CD4-positive, alpha-beta T cell treated with Interleukin-12 subunit alpha and Interleukin-12 subunit beta, for 1 hour (primary cell): ENCODE results near the gene EPB41L1.

Experiments
- DNase-seq: peaks from one replicate; pipeline ENCODE4 v3.0.0-alpha.2; 2020

The EPB41L1 gene

DNA sequence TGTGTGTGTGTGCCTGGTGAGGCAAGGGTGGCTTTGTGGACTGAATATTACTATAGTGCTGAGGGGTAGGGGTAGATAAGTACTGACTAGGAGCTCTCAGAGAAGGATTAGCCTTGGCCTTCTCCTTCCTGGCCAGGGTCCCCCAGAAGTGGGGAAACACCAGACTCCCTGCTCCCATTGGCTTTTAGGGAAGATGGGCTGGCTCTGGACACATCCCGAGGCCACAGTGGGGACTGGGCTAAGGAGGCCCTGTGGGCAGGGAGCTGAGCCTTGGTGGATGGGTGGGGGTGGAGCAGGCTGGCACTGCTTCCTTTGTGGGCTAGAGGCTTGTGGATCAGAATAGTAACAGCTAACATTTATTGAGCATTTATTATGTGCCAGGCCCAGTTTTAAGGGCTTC, 3.1 kb downstream of the EPB41L1 start:
- no peak for DNase-seq

DNA sequence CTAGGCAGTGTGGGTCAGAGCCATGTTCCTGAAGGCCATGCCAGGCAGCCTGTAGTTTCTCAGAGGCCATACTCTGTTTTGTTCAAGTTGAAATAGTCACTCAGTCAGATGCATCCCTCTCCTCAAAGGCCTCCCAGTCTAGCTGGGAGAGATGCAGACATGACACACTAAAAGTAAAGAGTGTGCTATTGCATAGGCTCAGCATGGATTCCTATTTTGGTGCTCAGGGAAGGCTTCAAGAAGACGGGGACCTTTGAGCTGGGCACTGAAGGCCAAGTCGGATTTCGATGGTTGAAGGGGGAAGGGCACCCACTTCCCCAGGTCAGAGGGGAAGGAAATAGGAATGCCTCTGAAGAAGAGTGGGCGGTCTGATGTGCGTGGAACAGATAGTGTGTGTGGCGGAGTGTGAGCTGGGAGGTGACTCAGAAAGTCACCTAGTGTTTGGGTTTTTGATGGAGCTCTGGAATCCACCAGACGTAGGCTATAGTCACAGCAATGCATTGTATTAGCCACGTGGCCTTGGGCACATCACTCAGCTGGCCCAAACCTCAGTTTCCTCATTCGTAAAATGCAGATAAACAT, 3.7 kb downstream of the EPB41L1 start:
- no peak for DNase-seq

DNA sequence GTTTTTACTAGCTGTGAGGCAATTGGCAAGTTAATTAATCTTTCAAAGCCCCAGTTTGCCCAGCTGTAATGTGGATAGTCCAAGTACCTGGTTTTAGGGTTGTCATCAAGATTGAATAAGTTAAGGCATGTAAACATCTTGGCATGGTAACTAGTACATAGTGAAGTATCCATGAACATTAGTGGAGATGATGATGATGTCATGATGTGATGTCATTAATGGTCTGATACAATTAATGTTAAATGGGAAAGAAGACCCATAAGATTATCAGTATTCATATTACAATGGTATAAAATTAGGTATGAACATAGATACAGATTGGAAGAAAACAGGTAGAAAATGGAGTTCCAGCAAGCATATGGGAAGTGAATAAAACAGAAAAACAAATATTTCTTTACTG, 5.3 kb downstream of the EPB41L1 start:
- DNase-seq, result no peak

DNA sequence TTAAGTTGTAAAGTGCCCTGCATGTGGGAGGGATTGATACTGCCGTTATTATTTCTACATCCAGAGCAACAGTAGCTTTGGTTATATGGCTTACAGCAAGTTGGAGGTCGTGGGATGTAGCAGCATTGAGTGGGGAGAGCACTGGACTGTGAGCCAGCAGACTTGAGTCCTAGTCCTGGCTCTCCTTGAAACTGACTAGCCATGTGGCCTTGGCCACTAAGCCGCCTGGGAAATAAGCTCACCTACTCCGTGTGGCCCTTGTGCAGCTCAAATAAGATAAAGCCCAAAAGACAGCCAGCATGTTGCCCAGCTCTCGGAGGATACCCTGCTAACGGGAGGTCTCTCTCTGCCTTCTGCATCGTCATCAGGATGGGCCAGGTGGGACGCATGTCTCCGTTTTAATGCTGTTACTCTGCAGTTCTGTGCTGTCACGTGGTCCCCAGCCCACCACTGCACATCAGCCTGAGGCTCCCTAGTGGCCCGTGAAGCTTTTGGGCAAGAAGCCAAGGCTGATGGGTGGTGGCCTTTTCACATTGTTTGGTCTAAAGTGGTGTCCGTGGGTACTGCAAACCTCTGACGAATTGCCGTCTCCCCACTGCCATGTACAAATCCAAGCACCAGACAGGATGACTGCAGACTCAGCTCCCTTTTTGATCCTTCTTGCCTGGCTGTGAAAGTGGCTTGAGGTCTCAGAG, 7.9 kb downstream of the EPB41L1 start:
- DNase-seq, result no peak

DNA sequence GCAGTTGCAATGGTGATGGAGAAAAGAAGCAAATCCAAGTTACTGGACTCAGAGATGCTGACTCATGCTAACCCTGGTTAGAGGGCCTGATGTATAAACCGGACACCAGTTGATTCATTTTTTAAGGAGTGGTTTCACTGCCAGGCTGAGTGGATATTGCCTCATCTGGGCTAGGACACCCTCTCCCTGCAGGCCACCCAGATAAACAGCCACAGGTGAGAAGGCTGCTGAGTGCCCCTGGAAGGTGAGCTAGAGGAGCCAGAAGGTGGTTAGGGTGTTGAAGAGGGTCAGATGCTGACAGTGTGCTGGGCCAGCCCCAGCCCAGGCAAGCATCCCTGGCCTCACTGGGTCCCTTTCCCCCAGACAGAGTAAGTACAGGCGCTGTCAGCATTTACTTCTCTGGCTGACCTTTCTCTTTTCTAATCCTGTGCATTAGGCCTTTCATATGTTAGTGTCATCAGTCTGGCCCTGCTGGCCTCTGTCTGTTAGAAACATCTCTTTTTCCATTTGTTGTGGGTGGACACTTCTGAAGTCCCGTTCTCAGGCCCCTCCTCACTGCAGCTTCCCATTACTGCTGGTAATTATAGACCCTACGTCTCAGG, 13.5 kb downstream of the EPB41L1 start:
- DNase-seq, result no peak

DNA sequence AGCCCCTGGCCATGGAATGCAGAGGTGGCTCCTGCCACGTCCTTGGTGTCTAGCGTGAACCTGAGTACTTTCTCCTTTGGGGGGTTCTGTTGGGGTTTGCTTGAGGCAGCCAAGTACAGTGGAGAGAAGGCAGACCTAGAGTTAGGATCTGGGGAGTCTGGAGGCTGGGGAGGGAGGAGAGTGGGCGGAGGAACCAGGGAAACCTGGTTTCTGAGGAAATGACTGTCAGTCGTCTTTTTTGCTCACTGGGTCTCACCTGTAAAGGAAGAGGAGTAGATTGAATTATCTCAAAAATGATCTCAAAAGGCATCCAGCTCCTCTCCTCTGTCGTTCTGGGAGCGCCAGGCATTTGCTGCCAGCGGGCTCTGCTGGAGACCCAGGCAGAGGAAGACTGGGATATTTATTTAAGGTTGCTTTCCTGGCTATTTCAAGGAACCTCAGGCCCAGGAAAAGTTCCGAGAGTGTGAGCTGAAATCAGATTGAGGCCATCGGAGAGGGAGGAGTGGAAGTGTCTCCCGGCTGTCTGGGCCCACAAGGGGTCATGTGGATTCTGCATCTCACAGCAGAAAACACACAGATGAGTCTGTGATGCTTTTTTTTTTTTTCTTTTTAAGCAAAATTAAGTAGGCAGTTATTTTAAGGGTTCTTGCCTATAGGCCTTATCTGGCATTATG, 16.1 kb downstream of the EPB41L1 start:
- DNase-seq, result no peak

DNA sequence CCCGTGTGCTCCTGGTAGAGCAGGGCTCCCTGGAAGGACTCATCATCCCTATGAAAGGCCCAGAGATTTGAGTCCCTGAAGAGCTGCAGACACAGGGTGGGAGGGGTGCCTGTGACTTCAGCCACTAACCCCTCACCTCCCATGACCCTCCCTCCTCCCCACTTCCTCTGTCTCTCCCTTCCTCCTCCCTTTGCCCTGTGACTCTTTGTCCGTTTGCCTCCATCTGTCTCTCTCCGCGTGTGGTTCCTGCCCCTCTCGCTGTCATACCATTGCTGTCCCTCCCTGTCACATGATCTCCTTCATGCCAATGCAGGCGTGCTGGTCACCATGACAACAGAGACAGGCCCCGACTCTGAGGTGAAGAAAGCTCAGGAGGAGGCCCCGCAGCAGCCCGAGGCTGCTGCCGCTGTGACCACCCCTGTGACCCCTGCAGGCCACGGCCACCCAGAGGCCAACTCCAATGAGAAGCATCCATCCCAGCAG, 19.0 kb downstream of the EPB41L1 start:
- no peak for DNase-seq

DNA sequence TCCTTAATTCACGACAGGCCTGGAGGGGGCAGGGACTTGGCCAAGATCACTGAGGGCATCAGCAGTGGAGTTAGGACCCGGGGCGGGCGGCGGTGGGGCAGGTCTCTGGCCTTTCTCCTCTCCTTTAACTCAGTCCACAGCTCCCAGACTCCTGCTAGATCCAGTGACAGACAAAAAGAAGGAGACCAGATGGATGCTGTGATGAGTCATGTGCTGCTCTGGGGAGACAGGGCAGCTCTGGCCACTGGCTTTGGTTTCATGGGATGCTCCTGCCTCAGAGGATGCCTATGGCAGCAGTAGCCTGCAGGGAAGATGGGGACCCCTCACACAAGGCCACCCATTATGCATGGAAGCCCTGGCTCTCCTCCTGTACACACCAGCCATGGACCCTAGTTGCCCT, 20.5 kb downstream of the EPB41L1 start:
- DNase-seq, result no peak

DNA sequence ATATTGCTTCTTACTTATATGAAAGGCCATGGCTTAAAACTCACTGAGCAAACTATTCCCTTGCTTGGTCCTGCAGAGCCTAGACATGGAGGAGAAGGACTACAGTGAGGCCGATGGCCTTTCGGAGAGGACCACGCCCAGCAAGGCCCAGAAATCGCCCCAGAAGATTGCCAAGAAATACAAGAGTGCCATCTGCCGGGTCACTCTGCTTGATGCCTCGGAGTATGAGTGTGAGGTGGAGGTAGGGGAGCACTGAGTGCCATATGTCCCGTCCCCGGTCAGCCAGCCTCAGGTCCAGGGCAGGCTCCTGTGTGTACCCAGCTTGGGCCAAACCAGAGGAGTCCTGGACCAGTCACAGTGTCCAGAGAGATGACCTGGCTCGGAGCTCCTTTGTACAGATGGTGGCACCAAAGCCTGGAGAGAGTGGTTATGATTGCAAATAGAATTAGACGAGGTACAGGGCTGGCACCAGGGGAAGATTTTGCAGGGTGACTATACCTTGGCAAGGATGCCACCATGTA, 21.0 kb downstream of the EPB41L1 start:
- DNase-seq, result no peak

DNA sequence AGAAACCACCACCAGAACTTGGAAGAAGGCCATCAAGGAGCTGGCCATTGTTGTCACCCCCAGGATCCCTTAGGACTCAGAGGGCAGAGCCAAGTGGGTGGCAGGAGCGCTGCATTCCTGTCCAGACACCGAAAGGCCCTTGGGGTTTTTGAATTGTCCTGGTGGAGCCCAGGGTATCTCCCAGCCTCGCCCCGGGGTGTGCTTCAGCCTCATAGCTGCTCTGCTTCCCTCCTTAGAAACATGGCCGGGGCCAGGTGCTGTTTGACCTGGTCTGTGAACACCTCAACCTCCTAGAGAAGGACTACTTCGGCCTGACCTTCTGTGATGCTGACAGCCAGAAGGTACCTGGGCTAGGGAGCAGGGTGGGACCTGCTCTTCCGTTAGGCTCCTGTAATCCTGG, 23.2 kb downstream of the EPB41L1 start:
- DNase-seq, result no peak

DNA sequence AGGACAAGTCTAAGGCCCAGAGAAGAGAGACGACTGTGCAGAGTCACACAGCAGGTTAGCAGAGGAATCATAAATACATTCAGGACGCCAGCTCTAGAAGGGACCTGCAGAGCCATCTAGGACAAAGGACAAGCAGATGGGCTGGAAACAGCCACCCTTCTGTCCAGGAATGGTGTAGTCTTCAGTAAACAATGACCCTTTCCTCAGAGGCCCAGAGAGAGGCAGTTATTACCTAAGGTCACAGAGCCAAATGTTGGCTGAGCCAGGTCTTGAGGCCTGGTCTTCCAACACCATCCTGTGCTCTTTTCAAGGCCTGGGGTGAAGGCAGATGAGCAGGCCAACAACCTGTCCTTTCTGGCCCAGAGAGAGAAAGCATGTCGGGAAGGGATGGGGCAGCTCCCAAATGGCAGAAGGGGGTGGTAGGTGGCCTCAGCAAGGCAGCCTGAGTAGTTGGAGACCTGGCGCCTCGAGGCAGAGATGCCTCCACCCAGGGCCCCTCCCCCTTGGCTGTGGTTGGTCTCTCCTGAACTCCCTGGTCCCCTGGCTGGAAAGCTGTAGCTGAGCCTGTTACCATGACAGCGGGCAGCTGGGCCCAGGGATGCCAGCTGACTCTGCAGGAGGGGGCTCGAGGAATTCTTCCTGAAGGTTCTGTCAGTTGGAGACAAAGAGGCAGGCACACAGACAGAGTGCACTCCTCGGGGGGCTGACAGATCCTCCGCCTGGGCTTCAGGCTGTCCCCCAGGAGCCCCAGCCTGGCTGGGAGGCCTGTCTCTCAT, 24.8 kb downstream of the EPB41L1 start:
- DNase-seq, result no peak

DNA sequence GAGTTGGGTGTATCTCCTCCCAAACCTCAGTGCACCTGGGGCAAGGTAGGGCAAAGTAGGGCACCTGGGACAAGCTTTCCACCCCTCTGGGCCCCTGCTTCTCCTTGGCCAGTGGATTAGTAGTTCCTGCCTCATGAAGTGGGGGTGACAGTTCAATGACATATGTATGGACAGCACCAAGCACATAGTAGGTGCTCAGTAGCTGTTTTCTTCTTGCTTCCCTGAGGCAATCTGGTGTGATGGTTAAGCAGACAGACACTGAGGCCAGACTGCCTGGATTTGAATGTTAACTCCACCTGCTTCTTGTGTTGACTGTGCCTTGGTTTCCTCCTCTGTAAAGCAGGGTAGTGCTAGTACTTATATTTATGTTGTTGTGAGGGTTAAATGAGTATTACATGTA, 25.8 kb downstream of the EPB41L1 start:
- DNase-seq, result no peak

DNA sequence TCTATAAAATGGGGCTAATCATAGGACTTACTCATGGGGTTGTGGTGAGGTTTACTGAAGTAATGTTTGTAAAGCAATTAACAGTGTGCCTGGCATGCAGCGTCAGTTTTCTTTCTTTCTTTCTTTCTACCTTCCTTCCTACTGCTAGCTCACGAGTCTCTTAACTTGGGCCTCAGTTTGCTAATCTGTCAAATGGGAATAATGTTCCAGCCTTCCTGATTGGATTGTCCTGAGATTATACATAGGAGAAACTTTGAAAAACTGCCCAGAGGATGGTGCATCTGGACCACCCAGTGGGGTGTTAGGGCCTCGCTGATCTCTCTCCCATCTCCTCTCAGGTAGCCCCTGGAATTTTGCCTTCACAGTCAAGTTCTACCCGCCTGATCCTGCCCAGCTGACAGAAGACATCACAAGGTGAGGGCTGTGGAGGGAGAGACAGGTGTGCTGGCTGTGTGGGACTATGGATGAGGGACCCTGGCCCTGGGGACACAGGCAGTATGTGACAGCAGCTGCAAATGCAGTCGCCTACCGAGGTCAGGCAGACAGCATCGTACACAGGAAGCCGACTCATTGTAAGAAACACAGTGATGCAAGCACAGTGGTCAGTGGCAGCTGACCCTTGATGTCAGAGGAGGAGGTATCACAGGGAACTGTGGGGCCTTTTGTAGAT, 27.5 kb downstream of the EPB41L1 start:
- DNase-seq, result no peak

DNA sequence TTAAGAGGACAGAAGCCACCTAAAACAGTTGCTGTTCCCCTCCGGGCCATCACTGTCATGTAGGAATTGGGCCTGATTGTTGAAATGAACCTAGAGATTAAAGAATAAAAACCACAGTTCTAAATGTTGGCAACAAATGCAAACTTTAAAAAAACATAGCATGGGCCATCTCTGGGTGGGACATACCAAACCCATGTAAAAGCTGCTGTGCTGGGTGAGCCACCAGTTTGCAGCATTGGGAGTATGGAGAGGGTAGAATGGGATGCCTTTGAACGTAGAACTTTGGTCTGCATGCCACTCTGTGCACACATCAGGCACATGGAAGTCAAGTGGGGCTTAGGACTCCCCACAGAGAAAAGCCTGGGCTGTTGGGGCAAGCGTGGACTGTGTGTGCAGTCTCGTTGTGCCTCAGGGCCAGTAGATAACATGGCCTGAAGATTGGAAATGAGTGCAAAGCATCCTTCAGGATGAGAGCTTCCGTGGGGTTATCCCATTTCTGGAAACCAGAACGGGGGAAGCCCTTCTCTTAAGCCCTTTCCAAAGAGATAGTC, 28.1 kb downstream of the EPB41L1 start:
- no peak for DNase-seq

DNA sequence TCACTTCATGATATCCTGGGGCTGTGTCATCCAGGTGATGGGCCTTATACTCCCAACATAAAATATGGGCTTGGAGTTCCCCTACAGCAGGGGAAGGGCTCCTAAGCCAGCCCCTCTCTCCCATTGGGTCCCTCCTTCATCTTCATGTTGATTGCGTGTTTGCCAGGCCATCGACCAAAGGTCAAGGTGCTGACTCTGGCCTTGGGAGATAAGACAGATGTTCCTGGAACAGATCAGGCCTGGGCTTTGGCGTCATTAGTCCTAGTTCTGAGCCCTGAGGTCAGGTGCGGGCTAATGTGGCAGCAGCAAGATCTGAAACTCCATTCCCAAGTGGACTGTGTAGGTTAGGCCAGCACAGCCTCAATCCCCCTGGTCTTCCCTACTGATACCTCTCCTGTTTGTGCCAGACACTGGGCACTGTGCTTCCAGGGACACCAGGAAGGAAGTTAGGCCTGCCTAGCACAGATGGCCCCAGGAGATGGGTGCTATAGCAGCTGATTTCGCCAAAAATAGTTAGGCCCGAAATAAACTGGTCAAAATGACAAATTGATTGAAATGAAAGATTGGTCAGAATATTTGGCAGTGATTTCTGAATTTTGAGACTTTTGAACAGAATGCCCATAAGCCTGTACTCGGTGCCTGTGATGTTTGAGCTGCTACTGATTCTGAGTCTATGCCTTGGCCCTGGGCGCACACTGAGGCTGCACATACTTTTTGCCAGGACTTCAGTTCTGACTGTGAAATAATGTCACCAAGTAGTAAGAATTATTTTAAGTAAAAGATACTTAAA, 28.8 kb downstream of the EPB41L1 start:
- no peak for DNase-seq

DNA sequence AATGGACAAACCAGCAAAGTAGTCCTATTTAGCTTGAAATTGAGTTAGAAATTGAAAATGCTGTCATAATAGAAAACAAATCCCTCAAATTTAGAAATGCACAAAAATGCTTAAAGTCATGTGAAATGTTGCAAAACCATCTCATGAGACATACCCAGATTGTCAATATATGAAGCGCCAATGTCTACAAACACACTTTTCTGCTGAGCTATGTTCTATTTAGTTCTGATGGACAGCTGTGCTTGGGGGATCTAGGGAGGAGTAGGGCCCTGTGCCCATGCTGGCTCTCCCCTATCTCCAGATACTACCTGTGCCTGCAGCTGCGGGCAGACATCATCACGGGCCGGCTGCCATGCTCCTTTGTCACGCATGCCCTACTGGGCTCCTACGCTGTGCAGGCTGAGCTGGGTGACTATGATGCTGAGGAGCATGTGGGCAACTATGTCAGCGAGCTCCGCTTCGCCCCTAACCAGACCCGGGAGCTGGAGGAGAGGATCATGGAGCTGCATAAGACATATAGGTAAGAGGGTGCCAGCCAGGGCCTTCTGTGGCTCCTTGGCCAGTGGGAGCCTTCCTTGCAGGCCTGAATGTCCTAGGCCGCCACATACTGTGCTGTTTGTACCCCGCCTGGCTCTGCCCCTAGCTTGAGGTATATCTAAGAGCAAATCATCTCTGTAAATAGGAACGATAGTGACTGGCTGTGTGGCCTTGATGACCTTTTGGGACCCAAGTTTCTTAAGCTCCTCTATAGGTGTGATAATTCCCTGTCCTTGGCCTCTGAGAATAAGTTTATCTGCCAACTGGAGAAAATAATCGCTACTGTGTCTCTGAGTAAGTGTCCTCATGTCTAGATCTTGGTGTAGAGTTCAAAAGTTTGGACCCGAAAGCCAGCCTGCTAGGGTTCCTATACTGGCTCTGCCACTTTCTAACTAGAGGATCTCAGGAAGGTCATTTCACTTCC, 30.6 kb downstream of the EPB41L1 start:
- no peak for DNase-seq

DNA sequence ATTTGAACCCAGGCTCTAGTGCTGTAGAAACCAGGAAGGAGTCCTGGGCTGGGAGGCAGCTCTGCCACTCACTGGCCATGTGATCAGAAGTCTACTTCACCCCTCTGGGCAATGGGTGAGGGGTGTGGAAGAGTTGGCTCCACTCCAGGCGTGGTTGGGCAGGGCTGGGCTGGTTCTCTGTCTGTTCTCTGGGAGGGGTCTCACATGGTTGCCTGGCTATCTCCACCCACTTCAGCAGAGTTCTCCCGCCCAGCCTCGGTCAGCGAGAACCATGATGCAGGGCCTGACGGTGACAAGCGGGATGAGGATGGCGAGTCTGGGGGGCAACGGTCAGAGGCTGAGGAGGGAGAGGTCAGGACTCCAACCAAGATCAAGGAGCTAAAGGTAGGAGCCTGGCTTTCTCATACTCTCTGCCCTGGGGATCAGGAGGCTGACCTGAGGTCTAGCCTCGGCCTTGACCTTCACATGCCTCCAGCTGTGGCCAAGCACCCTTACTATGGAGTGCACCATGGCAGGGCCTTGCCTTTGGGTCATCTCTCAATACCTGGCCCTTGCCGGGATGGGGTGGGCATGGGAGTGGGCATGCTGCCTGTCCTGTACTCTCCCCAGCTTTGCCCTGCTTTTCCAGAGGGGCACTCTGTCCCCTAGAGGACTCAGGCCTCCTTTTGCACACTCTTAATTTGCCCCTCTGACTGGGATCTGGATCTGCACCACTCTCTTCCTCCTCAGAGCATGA, 39.6 kb downstream of the EPB41L1 start:
- DNase-seq, result no peak

DNA sequence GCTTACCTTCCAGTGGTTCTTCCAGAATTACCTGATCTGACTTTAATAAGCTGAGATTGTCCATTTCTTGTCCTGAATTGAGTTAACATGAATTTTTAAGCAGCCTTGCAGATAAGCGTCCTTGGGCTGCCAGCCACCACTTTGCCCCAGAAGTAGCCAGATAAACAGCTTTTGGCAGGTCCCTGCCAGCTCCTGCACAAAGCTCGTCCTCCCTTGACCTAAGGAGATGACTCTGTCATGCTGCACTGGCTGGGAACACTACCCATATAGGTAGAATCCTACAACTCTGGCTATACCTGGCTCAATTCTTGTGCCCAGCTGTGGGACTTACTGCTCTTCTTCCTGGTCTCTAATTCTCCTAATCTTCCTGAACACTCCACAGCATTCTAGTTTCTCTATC, 42.1 kb downstream of the EPB41L1 start:
- no peak for DNase-seq

DNA sequence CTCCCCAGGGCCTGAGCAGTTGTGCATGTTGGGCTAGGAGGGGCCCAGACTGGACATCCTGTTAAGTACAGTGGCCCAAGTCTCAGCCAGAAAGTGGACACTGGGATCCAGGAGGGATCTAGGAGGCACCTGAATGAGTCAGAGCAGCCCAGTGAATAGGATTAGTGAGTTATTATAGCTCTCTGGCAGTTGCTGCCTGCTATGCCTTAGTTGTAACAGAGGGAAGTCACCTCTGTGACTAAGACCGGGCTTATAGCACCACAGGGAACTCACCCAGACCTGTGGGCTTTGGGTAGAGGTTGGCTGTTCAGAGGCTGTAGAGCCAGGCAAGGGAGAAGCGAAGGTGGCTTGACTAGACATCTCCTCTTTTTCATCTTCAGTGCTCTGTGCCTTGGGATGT, 42.7 kb downstream of the EPB41L1 start:
- no peak for DNase-seq
